Natural killer cell (primary cell): ENCODE measurements around the gene PLEKHG3. TPM values are rescaled to one million over a fixed set of nuclear protein-coding genes. Genes with fewer than 3 reads are reported as not detected.

ENCODE experiments used
- ATAC-seq, 3 donors: fragments of 150-1000 bp in 2 of 3; fragments of 200-7000 bp in 1 of 3; cut with Tn5 transposase; 1 replicate in 1 of 3; 2 replicates in 2 of 3; pipeline ENCODE4 v1.10.0; 2021; ENCODE audit warnings: mild to moderate bottlenecking in 2 of 3, moderate library complexity in 2 of 3
- DNase-seq, 2 donors: peaks; one replicate each; pipeline versions ENCODE4 v3.0.0 to v3.0.0-alpha.2; 2013 to 2021; ENCODE audit warnings: mixed read lengths in 1 of 2
- H3K27ac ChIP-seq: one replicate; pipeline ENCODE4 v1.5.1; 2013; ENCODE audit warnings: mild to moderate bottlenecking, low read length
- H3K27me3 ChIP-seq: one replicate; pipeline ENCODE4 v1.6.1; 2013; ENCODE audit warnings: low read length; ENCODE audit not compliant: control insufficient read depth, insufficient read depth
- H3K36me3 ChIP-seq: one replicate; pipeline ENCODE4 v1.6.1; 2013; ENCODE audit warnings: low read length; ENCODE audit not compliant: control insufficient read depth, insufficient read depth
- H3K4me1 ChIP-seq: one replicate; pipeline ENCODE4 v1.6.1; 2013; ENCODE audit warnings: low read length; ENCODE audit not compliant: control insufficient read depth, insufficient read depth
- H3K4me3 ChIP-seq: one replicate; pipeline ENCODE4 v1.5.1; 2013; ENCODE audit warnings: low read length
- H3K9me3 ChIP-seq: one replicate; pipeline ENCODE4 v1.6.1; 2013; ENCODE audit warnings: low read length; ENCODE audit not compliant: control insufficient read depth, insufficient read depth
- H3K27ac Mint-ChIP-seq, 2 donors: one replicate each; pipeline ENCODE4 v1.8.0; 2022; ENCODE audit warnings: mild to moderate bottlenecking in 2 of 2, mixed read lengths in 2 of 2, moderate library complexity in 1 of 2
- H3K27me3 Mint-ChIP-seq, 2 donors: one replicate each; pipeline ENCODE4 v1.8.0; 2022; ENCODE audit warnings: low read depth in 2 of 2, mixed read lengths in 2 of 2
- H3K36me3 Mint-ChIP-seq: one replicate; pipeline ENCODE4 v1.8.0; 2022; ENCODE audit warnings: mixed read lengths
- H3K4me1 Mint-ChIP-seq, 2 donors: one replicate each; pipeline ENCODE4 v1.8.0; 2022; ENCODE audit warnings: mixed read lengths in 2 of 2
- H3K4me3 Mint-ChIP-seq: one replicate; pipeline ENCODE4 v1.8.0; 2022; ENCODE audit warnings: mild to moderate bottlenecking, moderate library complexity, mixed read lengths
- H3K9me3 Mint-ChIP-seq, 2 donors: one replicate each; pipeline ENCODE4 v1.8.0; 2022; ENCODE audit warnings: mixed read lengths in 2 of 2
- CTCF ChIP-seq: fragments of 200-600 bp; IDR thresholded peaks from one replicate; pipeline ENCODE4 v1.8.0; 2022; ENCODE audit warnings: antibody characterized with exemption
- WGBS: methylation state at CpG from one replicate; pipeline ENCODE4 v1.1.7; 2013; ENCODE audit warnings: missing lambda C conversion rate; ENCODE audit not compliant: insufficient coverage; 5-methylcytosine and 5-hydroxymethylcytosine counted together
- intact Hi-C: fragments of 100-400 bp; cut with micrococcal nuclease; formaldehyde crosslinking; loops from one replicate; pipeline ENCODE4 v1.14.2; 2022
- total RNA-seq, 4 donors: library from RNA; stranded (reverse); fragments of 120-200 nt in 1 of 4; gene quantifications; one replicate each; pipeline versions ENCODE4 v1.2.3 to v1.2.4, GENCODE V29; 2013 to 2022

PLEKHG3 gene
- total RNA-seq, 3 donors from 2014 or later (not counting 1 experiment from before 2014, with no cell fraction given), result 184 to 285 (median 225) TPM

GRCh38 chr14:64765740-64766302 lies 61.6 kb downstream of the PLEKHG3 start:
- Mint-ChIP-seq H3K27me3 (peaks cover 0 to 9% of the 10 kb centered on the region in 2 donors), H3K36me3 (no peaks in the 10 kb centered on the region), H3K4me1 (peaks cover 23 to 50% of the 10 kb centered on the region in 2 donors), H3K27ac (no peak overlapping the region), H3K4me3 (no peak overlapping the region), H3K9me3 (no peaks in the 10 kb centered on the region)
- TF ChIP-seq CTCF, result no peak
- DNase-seq (no peak), ATAC-seq (no peak)
- WGBS, result 97% methylated on average over 4 of the region's 4 CpGs
- Histone ChIP-seq H3K27me3 (peaks cover 6% of the 10 kb centered on the region), H3K27ac (no peak overlapping the region), H3K4me3 (no peak overlapping the region), H3K9me3 (no peaks in the 10 kb centered on the region), H3K36me3 (no peaks in the 10 kb centered on the region), H3K4me1 (peaks cover 45% of the 10 kb centered on the region)
- intact Hi-C loops, result no loop called here

GRCh38 chr14:64766430-64767151 lies 62.4 kb downstream of the PLEKHG3 start:
- H3K27ac Mint-ChIP-seq, result no peak overlapping the region
- Histone ChIP-seq H3K27me3 (peaks cover 6% of the 10 kb centered on the region), H3K4me1 (peaks cover 38% of the 10 kb centered on the region), H3K27ac (no peak overlapping the region), H3K9me3 (no peaks in the 10 kb centered on the region), H3K36me3 (no peaks in the 10 kb centered on the region), H3K4me3 (no peak overlapping the region)
- no peak for TF ChIP-seq CTCF
- intact Hi-C loops, result no loop called here
- ATAC-seq, result no peak
- no peaks in the 10 kb centered on the region for H3K9me3 Mint-ChIP-seq
- no peak for DNase-seq
- H3K4me1 Mint-ChIP-seq, result peaks cover 16 to 42% of the 10 kb centered on the region in 2 donors
- no peaks in the 10 kb centered on the region for H3K36me3 Mint-ChIP-seq
- WGBS, result 91% methylated on average over 25 of the region's 25 CpGs
- H3K27me3 Mint-ChIP-seq, result peaks cover 0 to 5% of the 10 kb centered on the region in 2 donors
- no peak overlapping the region for H3K4me3 Mint-ChIP-seq

- Histone ChIP-seq H3K27me3 (peaks cover 2% of the 10 kb centered on the region), H3K9me3 (no peaks in the 10 kb centered on the region), H3K4me1 (peaks cover 30% of the 10 kb centered on the region), H3K36me3 (no peaks in the 10 kb centered on the region), H3K4me3 (no peak overlapping the region), H3K27ac (no peak overlapping the region)
- ATAC-seq (no peak), DNase-seq (no peak)
- no peaks in the 10 kb centered on the region for H3K36me3 Mint-ChIP-seq
- no peak overlapping the region for H3K4me3 Mint-ChIP-seq
- no peak for TF ChIP-seq CTCF
- WGBS, result 85% methylated on average over 15 of the region's 15 CpGs
- H3K9me3 Mint-ChIP-seq, result no peaks in the 10 kb centered on the region
- H3K27me3 Mint-ChIP-seq, result no peaks in the 10 kb centered on the region
- H3K27ac Mint-ChIP-seq, result no peak overlapping the region
- peaks cover 8 to 34% of the 10 kb centered on the region in 2 donors for H3K4me1 Mint-ChIP-seq
- intact Hi-C loops, result no loop called here
Measured at GRCh38 chr14:64767215-64767964, 63.2 kb downstream of the PLEKHG3 start.
